Astrocyte of the hippocampus (primary cell): Measurements from ENCODE around the gene NDUFB3.
A peak's percentile ranks its signal among the peaks of the same experiment; 100 is the strongest.
"Not testable (repeated sequence)": the region's sequence is repeated elsewhere in the genome, so short reads cannot be mapped to it uniquely, and the experiment has no call there.

Experiments used
- DNase-seq: peaks from one replicate; pipeline ENCODE4 v3.0.0; 2011; ENCODE audit warnings: low read depth, low spot score

NDUFB3 gene

GRCh38 chr2:201071479-201072200 lies at the start of gene NDUFB3, which contains the start of gene HYCC2:
Gene NDUFB3 (plus strand): TSS chr2:201072001. CDS start chr2:201078883, 6,882 bp downstream.
Gene HYCC2 (minus strand): TSS chr2:201071671. CDS start chr2:201024009, 47,662 bp downstream.
- peak; percentile 98 for DNase-seq

GRCh38 chr2:201024518-201024917 lies 47.3 kb upstream of the NDUFB3 start:
- DNase-seq: no peak

GRCh38 chr2:201034355-201034754 lies 37.4 kb upstream of the NDUFB3 start:
- DNase-seq: not testable (repeated sequence)

GRCh38 chr2:201038361-201038760 lies 33.4 kb upstream of the NDUFB3 start:
- not testable (repeated sequence) for DNase-seq

- DNase-seq: no peak
Observed at GRCh38 chr2:201038855-201039254, 32.9 kb upstream of the NDUFB3 start.

GRCh38 chr2:201040867-201041628 lies 30.8 kb upstream of the NDUFB3 start:
- no peak for DNase-seq

GRCh38 chr2:201042451-201042850 lies 29.4 kb upstream of the NDUFB3 start:
- not testable (repeated sequence) for DNase-seq

GRCh38 chr2:201043050-201043449 lies 28.8 kb upstream of the NDUFB3 start:
- not testable (repeated sequence) for DNase-seq

- DNase-seq: no peak
Observed at GRCh38 chr2:201046881-201047280, 24.9 kb upstream of the NDUFB3 start.

- no peak for DNase-seq
Observed at GRCh38 chr2:201049455-201049854, 22.3 kb upstream of the NDUFB3 start.

GRCh38 chr2:201057087-201057521 lies 14.7 kb upstream of the NDUFB3 start:
- DNase-seq: no peak

- no peak for DNase-seq
Observed at GRCh38 chr2:201057715-201058248, 14.0 kb upstream of the NDUFB3 start.

GRCh38 chr2:201058914-201059313 lies 12.9 kb upstream of the NDUFB3 start:
- DNase-seq: no peak

- DNase-seq: no peak
Observed at GRCh38 chr2:201059961-201060755, 11.6 kb upstream of the NDUFB3 start.

- DNase-seq: not testable (repeated sequence)
Observed at GRCh38 chr2:201063516-201063915, 8.3 kb upstream of the NDUFB3 start.

- DNase-seq: no peak
Observed at GRCh38 chr2:201064797-201065329, 6.9 kb upstream of the NDUFB3 start.

GRCh38 chr2:201070948-201071478 lies 788 bp upstream of the NDUFB3 start:
- DNase-seq: no peak

GRCh38 chr2:201072201-201072530 lies 365 bp downstream of the NDUFB3 start:
- DNase-seq: no peak

GRCh38 chr2:201073071-201073470 lies 1.3 kb downstream of the NDUFB3 start:
- DNase-seq: no peak

GRCh38 chr2:201074996-201075395 lies 3.2 kb downstream of the NDUFB3 start:
- no peak for DNase-seq

- no peak for DNase-seq
Observed at GRCh38 chr2:201084863-201085262, 13.1 kb downstream of the NDUFB3 start.
